HEK293T (cell line): ENCODE results near the gene TGFB1I1.

Experiments
- BHLHE40 ChIP-seq: fragments of 450-650 bp; IDR thresholded peaks from 2 replicates; pipeline ENCODE4 v1.6.1; 2016; ENCODE audit warnings: mild to moderate bottlenecking, moderate library complexity, borderline replicate concordance
- FOXA1 ChIP-seq: fragments of 450-650 bp; IDR thresholded peaks from 2 replicates; pipeline ENCODE4 v1.6.1; 2016; ENCODE audit warnings: mild to moderate bottlenecking
- FOXM1 ChIP-seq: fragments of 450-650 bp; IDR thresholded peaks from 2 replicates; pipeline ENCODE4 v1.6.1; 2017; ENCODE audit warnings: mild to moderate bottlenecking, borderline replicate concordance
- LEF1 ChIP-seq: fragments of 450-650 bp; IDR thresholded peaks from 2 replicates; pipeline ENCODE4 v1.6.1; 2017; ENCODE audit warnings: mild to moderate bottlenecking, borderline replicate concordance
- NFRKB ChIP-seq: fragments of 450-650 bp; IDR thresholded peaks from 2 replicates; pipeline ENCODE4 v1.6.1; 2016; ENCODE audit warnings: mild to moderate bottlenecking, moderate library complexity
- SP1 ChIP-seq: fragments of 450-650 bp; IDR thresholded peaks from 2 replicates; pipeline ENCODE4 v1.6.1; 2017
- SUZ12 ChIP-seq: fragments of 450-650 bp; IDR thresholded peaks from 2 replicates; pipeline ENCODE4 v1.6.1; 2016; ENCODE audit warnings: mild to moderate bottlenecking
- TARDBP ChIP-seq: fragments of 450-650 bp; IDR thresholded peaks from 2 replicates; pipeline ENCODE4 v1.6.1; 2016

DNA sequence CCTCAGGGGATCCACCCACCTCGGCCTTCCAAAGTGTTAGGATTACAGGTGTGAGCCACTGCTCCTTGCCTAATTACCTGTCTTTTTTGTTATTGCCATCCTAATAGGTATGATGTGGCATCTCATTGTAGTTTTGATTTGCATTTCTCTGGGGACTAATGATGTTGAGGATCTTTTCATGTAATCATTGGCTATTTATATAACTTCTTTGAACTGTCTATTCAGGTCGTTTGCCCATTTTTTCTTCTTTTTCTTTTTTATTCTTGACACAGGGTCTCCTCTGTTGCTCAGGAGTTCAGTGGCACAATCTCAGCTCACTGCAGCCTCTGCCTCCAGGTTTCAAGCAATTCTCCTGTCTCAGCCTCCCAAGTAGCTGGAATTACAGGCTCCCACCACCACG lies 1.3 kb upstream of the TGFB1I1 start:
- TF ChIP-seq LEF1 (no peak), NFRKB (no peak), SP1 (no peak), SUZ12 (no peak), TARDBP (no peak), FOXA1 (no peak), BHLHE40 (no peak), FOXM1 (no peak)
